Measurements from ENCODE around the gene AMPD2.

DNA sequence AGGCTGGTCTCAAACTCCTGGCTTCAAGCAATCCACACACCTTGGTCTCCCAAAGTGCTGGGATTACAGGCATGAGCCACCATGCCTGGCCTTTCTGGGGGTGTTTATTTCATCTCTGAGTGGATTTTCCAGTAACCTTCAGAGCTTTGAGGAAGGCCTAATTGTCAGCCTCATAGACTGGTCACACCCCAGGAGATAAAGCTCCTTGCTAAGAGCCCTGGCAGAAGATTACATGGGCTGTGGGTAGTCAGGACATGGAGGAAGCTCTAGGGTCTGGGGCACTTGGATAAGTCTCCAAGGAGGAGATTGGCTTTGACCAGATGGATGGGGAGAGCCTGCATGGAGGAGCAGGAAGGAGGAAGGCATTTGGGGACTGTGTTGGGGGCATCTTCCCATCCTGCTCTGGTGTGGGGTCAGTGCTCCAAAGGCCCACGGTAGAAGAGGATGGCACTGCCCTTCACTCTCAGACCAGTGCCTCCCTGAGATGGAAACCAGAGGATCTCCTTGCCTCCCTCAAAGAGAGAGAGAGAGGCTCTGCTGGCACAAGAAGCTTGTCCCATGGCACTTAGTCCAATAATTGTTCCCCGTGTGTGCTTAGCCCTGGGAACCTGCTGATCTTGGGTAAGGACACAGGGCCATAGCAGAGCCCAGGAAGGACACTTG lies 21.6 kb downstream of the AMPD2 start:
- TF ChIP-seq, protein P1, sequence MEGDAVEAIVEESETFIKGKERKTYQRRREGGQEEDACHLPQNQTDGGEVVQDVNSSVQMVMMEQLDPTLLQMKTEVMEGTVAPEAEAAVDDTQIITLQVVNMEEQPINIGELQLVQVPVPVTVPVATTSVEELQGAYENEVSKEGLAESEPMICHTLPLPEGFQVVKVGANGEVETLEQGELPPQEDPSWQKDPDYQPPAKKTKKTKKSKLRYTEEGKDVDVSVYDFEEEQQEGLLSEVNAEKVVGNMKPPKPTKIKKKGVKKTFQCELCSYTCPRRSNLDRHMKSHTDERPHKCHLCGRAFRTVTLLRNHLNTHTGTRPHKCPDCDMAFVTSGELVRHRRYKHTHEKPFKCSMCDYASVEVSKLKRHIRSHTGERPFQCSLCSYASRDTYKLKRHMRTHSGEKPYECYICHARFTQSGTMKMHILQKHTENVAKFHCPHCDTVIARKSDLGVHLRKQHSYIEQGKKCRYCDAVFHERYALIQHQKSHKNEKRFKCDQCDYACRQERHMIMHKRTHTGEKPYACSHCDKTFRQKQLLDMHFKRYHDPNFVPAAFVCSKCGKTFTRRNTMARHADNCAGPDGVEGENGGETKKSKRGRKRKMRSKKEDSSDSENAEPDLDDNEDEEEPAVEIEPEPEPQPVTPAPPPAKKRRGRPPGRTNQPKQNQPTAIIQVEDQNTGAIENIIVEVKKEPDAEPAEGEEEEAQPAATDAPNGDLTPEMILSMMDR (IDR thresholded peaks at IDR 0.05): no peak
- no peak for TF ChIP-seq EZH2phosphoT487 (IDR thresholded peaks at IDR 0.05)

Data from neural progenitor cell (in vitro differentiated cells).